ENCODE data around the gene WDR72. TPM values are rescaled to one million over a fixed set of nuclear protein-coding genes. Genes with fewer than 3 reads are reported as not detected.

The WDR72 gene
- polyA plus RNA-seq, 1 of the 3 experiments (the other 2 are of a cell fraction): 0.02 TPM

DNA sequence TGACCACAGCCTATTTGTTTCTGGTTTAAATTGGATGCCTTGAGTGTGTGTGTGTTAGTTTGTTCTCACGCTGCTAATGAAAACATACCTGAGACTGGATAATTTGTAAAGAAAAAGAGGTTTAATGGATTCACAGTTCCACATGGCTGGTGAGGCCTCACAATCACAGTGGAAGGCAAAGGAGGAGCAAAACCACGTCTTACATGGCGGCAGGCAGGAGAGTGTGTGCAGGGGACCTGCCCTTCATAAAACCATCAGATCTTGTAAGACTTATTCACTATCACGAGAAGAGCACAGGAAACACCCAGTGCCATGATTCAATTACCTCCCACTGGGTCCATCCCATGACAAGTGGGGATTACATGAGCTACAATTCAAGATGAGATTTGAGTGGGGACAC lies 260.5 kb downstream of the WDR72 start (continued):
- TF ChIP-seq, protein P1, sequence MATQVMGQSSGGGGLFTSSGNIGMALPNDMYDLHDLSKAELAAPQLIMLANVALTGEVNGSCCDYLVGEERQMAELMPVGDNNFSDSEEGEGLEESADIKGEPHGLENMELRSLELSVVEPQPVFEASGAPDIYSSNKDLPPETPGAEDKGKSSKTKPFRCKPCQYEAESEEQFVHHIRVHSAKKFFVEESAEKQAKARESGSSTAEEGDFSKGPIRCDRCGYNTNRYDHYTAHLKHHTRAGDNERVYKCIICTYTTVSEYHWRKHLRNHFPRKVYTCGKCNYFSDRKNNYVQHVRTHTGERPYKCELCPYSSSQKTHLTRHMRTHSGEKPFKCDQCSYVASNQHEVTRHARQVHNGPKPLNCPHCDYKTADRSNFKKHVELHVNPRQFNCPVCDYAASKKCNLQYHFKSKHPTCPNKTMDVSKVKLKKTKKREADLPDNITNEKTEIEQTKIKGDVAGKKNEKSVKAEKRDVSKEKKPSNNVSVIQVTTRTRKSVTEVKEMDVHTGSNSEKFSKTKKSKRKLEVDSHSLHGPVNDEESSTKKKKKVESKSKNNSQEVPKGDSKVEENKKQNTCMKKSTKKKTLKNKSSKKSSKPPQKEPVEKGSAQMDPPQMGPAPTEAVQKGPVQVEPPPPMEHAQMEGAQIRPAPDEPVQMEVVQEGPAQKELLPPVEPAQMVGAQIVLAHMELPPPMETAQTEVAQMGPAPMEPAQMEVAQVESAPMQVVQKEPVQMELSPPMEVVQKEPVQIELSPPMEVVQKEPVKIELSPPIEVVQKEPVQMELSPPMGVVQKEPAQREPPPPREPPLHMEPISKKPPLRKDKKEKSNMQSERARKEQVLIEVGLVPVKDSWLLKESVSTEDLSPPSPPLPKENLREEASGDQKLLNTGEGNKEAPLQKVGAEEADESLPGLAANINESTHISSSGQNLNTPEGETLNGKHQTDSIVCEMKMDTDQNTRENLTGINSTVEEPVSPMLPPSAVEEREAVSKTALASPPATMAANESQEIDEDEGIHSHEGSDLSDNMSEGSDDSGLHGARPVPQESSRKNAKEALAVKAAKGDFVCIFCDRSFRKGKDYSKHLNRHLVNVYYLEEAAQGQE (IDR thresholded peaks at IDR 0.05; ENCODE audit: low read depth, low read length): no peak
- TF ChIP-seq TEAD4 (IDR thresholded peaks at IDR 0.05; ENCODE audit: borderline replicate concordance, insufficient read depth) (no peak), ELF1 (IDR thresholded peaks at IDR 0.05) (no peak), MEF2A (IDR thresholded peaks at IDR 0.05; ENCODE audit: borderline replicate concordance, low read depth) (no peak), NFIC (IDR thresholded peaks at IDR 0.05; ENCODE audit: borderline replicate concordance) (no peak), FOXJ3 (CRISPR knock-in tag; IDR thresholded peaks at IDR 0.05) (no peak), YY1 (IDR thresholded peaks at IDR 0.05; ENCODE audit: low read depth) (no peak), JUND (IDR thresholded peaks at IDR 0.05) (no peak)
- TF ChIP-seq, protein P2, sequence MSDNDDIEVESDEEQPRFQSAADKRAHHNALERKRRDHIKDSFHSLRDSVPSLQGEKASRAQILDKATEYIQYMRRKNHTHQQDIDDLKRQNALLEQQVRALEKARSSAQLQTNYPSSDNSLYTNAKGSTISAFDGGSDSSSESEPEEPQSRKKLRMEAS (IDR thresholded peaks at IDR 0.05; ENCODE audit: low read depth): no peak
- TF ChIP-seq, protein P3, sequence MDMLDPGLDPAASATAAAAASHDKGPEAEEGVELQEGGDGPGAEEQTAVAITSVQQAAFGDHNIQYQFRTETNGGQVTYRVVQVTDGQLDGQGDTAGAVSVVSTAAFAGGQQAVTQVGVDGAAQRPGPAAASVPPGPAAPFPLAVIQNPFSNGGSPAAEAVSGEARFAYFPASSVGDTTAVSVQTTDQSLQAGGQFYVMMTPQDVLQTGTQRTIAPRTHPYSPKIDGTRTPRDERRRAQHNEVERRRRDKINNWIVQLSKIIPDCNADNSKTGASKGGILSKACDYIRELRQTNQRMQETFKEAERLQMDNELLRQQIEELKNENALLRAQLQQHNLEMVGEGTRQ (IDR thresholded peaks at IDR 0.05; ENCODE audit: borderline replicate concordance, low read depth, low read length): no peak
- TF ChIP-seq, protein P4, sequence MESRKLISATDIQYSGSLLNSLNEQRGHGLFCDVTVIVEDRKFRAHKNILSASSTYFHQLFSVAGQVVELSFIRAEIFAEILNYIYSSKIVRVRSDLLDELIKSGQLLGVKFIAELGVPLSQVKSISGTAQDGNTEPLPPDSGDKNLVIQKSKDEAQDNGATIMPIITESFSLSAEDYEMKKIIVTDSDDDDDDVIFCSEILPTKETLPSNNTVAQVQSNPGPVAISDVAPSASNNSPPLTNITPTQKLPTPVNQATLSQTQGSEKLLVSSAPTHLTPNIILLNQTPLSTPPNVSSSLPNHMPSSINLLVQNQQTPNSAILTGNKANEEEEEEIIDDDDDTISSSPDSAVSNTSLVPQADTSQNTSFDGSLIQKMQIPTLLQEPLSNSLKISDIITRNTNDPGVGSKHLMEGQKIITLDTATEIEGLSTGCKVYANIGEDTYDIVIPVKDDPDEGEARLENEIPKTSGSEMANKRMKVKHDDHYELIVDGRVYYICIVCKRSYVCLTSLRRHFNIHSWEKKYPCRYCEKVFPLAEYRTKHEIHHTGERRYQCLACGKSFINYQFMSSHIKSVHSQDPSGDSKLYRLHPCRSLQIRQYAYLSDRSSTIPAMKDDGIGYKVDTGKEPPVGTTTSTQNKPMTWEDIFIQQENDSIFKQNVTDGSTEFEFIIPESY (IDR thresholded peaks at IDR 0.05; ENCODE audit: borderline replicate concordance, low read depth): no peak
- TF ChIP-seq, protein P5, sequence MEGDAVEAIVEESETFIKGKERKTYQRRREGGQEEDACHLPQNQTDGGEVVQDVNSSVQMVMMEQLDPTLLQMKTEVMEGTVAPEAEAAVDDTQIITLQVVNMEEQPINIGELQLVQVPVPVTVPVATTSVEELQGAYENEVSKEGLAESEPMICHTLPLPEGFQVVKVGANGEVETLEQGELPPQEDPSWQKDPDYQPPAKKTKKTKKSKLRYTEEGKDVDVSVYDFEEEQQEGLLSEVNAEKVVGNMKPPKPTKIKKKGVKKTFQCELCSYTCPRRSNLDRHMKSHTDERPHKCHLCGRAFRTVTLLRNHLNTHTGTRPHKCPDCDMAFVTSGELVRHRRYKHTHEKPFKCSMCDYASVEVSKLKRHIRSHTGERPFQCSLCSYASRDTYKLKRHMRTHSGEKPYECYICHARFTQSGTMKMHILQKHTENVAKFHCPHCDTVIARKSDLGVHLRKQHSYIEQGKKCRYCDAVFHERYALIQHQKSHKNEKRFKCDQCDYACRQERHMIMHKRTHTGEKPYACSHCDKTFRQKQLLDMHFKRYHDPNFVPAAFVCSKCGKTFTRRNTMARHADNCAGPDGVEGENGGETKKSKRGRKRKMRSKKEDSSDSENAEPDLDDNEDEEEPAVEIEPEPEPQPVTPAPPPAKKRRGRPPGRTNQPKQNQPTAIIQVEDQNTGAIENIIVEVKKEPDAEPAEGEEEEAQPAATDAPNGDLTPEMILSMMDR (IDR thresholded peaks at IDR 0.05): no peak

DNA sequence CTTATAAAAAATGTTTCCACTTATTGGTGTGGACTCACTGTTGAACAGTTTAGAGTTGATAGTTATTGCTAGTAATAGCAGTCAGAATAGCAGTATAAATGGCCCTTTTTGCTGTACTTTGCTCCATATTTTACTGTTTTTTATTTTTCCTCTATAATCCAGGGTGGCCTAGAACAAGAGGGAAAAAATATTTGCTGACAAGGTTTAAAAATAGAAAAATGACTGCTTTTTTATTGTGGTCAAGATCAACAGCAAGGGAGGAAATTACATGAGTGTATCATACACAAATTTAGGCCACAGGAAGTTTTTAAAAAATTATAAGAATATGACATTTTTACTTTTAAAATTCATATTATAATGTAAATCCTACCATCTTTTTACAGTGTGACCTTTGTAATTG lies 269.1 kb downstream of the WDR72 start:
- H3K27me3 ChIP-seq (ENCODE audit: insufficient read depth): no peaks in the 10 kb centered on the region
- H3K9me2 ChIP-seq: no peaks in the 10 kb centered on the region
- no peak overlapping the region for H3K4me3 ChIP-seq (ENCODE audit: low read depth in 2 of 2, low read length in 1 of 2)
- H2AFZ ChIP-seq (ENCODE audit: low read depth): no peak overlapping the region
- DNase-seq: no peak
- H3K4me1 ChIP-seq (ENCODE audit: control insufficient read depth in 1 of 2, insufficient read depth in 2 of 2, low read depth in 1 of 2, low read length in 1 of 2): no peaks in the 10 kb centered on the region
- H3K9ac ChIP-seq: no peak overlapping the region
- H3K9me3 ChIP-seq: no peaks in the 10 kb centered on the region
- ChIA-PET POLR2A (no interaction called here), CTCF (no interaction called here)
- no peaks in the 10 kb centered on the region for H3K36me3 ChIP-seq (replicated peaks in 1 of 2; ENCODE audit: control insufficient read depth in 1 of 2, insufficient read depth in 2 of 2, low read length in 1 of 2)
- H3K4me2 ChIP-seq: no peak overlapping the region
- no peak overlapping the region for H3K27ac ChIP-seq (ENCODE audit: low read depth in 2 of 2, low read length in 1 of 2)
- no peaks in the 10 kb centered on the region for H3F3A ChIP-seq (replicated peaks; ENCODE audit: insufficient read depth)
- no peaks in the 10 kb centered on the region for H4K20me1 ChIP-seq (ENCODE audit: insufficient read depth)
- H3K79me2 ChIP-seq (ENCODE audit: insufficient read depth): no peaks in the 10 kb centered on the region
- TF ChIP-seq SIN3A (IDR thresholded peaks at IDR 0.05; ENCODE audit: borderline replicate concordance, low read depth, low read length): no peak
- TF ChIP-seq TAF1 (IDR thresholded peaks at IDR 0.05; ENCODE audit: borderline replicate concordance, low read depth, low read length): no peak
- TF ChIP-seq, protein P5 (IDR thresholded peaks at IDR 0.05): no peak
- TF ChIP-seq, protein P6, sequence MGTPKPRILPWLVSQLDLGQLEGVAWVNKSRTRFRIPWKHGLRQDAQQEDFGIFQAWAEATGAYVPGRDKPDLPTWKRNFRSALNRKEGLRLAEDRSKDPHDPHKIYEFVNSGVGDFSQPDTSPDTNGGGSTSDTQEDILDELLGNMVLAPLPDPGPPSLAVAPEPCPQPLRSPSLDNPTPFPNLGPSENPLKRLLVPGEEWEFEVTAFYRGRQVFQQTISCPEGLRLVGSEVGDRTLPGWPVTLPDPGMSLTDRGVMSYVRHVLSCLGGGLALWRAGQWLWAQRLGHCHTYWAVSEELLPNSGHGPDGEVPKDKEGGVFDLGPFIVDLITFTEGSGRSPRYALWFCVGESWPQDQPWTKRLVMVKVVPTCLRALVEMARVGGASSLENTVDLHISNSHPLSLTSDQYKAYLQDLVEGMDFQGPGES (IDR thresholded peaks at IDR 0.05; ENCODE audit: low read depth, low read length): no peak
- TF ChIP-seq YY1 (IDR thresholded peaks at IDR 0.05; ENCODE audit: low read depth): no peak
- TF ChIP-seq, protein P7, sequence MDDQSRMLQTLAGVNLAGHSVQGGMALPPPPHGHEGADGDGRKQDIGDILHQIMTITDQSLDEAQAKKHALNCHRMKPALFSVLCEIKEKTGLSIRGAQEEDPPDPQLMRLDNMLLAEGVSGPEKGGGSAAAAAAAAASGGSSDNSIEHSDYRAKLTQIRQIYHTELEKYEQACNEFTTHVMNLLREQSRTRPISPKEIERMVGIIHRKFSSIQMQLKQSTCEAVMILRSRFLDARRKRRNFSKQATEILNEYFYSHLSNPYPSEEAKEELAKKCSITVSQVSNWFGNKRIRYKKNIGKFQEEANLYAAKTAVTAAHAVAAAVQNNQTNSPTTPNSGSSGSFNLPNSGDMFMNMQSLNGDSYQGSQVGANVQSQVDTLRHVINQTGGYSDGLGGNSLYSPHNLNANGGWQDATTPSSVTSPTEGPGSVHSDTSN (IDR thresholded peaks at IDR 0.05): no peak
